SW480 (cell line): ENCODE results near the gene SUPT3H.
"Not testable (repeated sequence)": the region's sequence is repeated elsewhere in the genome, so short reads cannot be mapped to it uniquely, and the experiment has no call there.

Source experiments
- DNase-seq: peaks from one replicate; pipeline ENCODE4 v3.0.0-alpha.2; 2016; ENCODE audit warnings: low spot score

SUPT3H gene

DNA sequence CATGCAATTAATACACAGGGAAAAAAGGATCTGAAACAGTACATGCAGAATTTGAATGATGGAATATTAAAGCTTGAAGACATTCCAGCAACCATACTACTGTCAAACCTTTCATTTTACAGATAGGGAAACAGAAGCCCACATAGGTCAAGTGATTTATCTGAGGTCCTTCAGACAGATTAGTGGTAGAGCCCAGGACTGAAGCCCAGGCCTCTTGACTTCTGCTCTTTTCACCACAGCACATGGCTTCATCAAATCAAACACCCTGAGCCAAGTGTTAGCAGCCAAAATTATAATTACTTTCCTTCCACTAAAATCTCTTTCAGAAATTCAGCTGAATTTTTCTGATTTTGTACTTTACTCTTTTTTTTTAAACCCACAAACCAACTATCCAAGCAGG, 485.2 kb downstream of the SUPT3H start:
- no peak for DNase-seq

DNA sequence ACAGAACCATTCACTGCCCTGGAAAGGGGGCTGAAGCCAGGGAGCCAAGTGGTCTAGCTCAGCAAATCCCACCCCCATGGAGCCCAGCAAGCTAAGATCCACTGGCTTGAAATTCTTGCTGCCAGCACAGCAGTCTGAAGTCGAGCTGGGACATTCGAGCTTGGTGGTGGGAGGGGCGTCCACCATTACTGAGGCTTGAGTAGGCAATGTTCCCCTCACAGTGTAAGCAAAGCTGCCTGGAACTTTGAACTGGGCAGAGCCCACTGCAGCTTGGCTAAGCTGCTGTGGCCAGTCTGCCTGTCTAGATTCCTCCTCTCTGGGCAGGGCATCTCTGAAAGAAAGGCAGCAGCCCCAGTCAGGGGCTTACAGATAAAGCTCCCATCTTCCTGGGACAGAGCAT, 498.7 kb downstream of the SUPT3H start:
- not testable (repeated sequence) for DNase-seq

DNA sequence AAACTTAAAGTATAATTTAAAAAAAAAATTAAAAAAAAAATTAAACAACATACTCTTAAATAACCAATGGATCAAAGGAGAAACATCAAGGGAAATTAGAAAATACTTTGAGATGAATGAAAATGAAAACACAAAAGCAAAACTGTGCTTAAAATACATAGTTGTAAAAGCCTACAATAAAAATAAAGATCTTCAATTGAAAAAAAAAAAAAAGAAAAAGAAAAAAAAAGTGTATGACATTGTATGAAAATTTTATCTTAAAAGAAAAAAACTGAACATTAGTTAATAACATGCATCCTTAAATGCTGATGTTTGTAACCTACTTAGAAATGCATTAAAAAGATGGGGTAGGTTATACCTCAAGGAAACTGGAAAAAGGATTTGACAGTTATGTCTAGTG, 501.1 kb downstream of the SUPT3H start:
- not testable (repeated sequence) for DNase-seq

- DNase-seq = no peak
These were observed 508.3 kb downstream of the SUPT3H start for GRCh38 chr6:44869321-44869897.

DNA sequence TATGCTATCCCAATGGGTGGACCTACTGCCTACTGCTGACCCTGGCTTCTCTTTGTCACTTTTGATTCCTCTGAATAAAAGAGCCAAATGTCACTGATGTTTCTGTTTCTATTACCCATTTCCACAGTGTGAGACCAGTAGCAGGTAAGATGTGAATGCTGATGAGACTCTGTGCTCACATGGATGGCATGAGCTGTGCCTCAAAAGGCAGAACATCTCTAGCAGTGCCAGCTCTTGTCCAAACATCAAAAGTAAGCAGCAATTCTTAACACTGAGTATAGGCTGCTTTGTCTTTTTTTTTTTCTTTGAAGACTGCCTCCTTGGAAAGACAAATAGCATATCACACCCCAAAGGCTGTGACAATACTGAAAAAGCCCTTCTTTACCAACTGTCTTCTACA, 508.8 kb downstream of the SUPT3H start:
- DNase-seq = no peak

- DNase-seq = no peak
These were observed 509.4 kb downstream of the SUPT3H start for GRCh38 chr6:44868335-44868668.

DNA sequence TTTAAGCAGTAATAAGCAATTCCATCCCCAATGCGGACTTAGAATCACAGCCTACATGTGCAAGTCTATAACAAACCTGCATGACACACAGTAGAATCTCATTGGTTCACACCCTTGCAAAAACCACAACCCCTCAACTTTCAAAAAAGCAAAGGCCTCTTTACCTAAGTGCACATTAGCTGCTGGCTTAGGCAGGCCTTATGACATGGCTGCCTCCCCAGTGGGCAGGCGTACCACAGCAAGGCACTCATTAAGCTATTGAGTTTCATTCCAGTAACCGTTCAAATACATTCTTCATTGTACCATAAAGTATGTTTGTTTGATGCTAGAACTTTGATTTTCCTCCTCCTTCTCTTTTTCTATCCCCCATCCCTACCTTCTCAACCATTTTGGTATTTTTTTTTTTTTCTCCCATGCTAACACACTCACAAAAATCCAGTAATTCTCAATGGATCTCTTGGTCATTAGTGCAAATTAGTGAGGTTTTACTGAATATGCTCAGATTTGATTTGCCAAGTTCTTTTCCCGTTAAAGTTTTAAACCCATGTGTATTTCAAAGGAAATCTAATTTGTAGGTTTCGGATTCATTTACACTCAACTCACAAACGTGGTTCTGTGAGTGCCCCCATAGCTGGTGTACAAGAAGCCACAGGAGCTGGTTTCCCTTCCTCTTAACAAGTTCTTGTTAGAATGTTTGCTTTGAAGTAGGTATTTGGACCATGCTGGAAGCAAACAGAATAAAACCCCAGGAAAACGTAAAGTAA, 510.0 kb downstream of the SUPT3H start:
- DNase-seq = no peak

DNA sequence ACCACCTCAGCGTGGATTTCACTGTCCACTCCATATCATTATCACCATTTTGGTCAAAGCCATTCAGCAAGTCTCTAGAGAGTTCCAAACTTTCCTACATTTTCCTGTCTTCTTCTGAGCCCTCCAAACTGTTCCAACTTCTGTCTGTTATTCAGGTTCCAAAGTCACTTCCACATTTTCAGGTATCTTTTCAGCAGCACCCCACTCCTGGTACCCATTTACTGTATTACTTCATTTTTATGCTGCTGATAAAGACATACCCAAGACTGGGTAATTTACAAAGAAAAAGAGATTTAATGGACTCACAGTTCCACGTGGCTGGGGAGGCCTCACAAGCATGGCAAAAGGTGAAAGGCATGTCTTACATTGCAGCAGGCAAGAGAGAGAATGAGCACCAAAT, 512.5 kb downstream of the SUPT3H start:
- not testable (repeated sequence) for DNase-seq

GRCh38 chr6:44859901-44860410, 517.8 kb downstream of the SUPT3H start:
- no peak for DNase-seq

GRCh38 chr6:44858998-44859397, 518.7 kb downstream of the SUPT3H start:
- DNase-seq = no peak

DNA sequence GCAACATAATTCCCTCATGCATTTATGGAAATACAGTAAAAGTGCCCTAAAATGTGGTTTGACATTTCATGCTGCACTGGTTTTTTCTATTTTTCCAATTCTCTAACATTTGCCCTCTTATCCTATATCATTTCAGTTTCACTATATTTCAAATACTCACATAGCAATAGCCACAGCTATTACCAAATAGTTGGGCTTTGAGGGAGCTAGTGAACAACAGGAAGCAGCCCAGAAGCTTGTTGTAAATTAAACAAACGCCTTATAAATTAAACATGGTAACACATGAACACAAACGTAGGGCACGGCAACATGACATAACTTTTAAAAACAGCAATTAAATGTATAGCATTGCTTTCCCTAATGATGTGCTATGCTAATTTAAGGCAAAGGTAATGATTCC, 521.3 kb downstream of the SUPT3H start:
- no peak for DNase-seq

GRCh38 chr6:44855562-44856411, 521.9 kb downstream of the SUPT3H start:
- no peak for DNase-seq

- no peak for DNase-seq
These were observed 522.9 kb downstream of the SUPT3H start for GRCh38 chr6:44854712-44855443.

DNA sequence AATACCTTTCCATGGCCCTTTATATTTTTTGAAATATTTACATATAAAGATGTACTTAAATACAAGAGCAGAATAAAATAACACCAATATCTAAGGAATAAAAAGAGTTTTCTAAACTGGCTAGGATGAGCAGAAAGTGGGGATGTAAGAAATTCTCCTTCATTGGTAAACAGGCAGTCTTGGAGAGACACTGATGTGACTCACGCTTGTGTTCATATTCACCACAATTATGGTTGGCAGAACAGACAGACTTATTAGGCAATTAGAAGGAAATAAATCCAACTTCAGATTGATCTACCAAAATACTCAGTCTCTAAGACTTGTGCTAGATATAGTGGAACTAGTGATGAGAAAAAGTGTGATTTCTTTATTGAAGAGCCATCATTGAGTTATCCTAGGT, 526.6 kb downstream of the SUPT3H start:
- no peak for DNase-seq

GRCh38 chr6:44850312-44850711, 527.4 kb downstream of the SUPT3H start:
- DNase-seq = no peak

DNA sequence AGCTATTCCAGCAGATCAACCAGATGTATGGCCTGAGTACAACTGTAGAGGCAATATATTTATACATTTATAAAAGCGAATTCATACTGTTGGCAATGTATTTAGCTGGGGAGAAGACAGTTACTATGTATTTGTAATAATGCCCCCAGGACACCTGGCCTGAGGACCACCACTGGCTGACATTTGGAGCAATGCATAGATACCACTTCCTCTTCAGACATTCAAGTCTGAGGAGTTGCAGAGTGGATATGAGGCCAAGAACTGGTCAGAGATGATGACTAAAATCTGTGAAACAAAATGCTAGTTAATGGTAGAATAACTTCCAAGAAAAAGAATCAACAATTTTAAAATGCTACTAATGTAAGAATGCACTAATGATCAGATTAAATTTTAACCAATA, 527.9 kb downstream of the SUPT3H start:
- DNase-seq = no peak

- no peak for DNase-seq
These were observed 534.0 kb downstream of the SUPT3H start for GRCh38 chr6:44843734-44844133.

- no peak for DNase-seq
These were observed 535.1 kb downstream of the SUPT3H start for GRCh38 chr6:44842616-44843015.

DNA sequence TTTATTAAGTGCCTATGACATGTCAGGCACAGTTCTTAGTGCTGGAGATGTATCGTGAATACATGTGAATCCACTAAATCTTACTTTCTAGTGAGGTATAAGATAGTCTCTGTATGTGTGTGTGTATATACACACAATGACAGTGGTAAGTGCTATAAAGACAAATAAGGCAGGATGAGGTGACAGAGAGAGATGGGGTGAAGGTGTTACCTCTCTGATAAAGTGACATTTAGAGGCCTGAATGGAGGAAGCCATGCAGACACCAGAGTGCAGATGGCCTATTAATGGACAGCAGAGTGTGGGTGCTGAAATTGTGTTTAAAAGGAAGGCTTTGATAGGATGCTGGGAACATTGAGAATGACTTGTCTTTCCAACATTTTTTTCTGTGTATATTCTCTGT, 535.9 kb downstream of the SUPT3H start:
- no peak for DNase-seq

GRCh38 chr6:44837741-44838140, 540.0 kb downstream of the SUPT3H start:
- no peak for DNase-seq

- no peak for DNase-seq
These were observed 540.5 kb downstream of the SUPT3H start for GRCh38 chr6:44837255-44837654.

GRCh38 chr6:44833248-44833647, 544.5 kb downstream of the SUPT3H start:
- DNase-seq = no peak
